SH-SY5Y (cell line): ENCODE results near the gene CD81.

Source experiments
- GATA2 ChIP-seq: IDR thresholded peaks from 2 replicates; pipeline ENCODE4 v1.6.1; 2011; ENCODE audit warnings: mild to moderate bottlenecking, low read depth, low read length
- GATA3 ChIP-seq: IDR thresholded peaks from 2 replicates; pipeline ENCODE4 v1.6.1; 2011; ENCODE audit warnings: low read depth, mild to moderate bottlenecking, low read length, moderate library complexity

DNA sequence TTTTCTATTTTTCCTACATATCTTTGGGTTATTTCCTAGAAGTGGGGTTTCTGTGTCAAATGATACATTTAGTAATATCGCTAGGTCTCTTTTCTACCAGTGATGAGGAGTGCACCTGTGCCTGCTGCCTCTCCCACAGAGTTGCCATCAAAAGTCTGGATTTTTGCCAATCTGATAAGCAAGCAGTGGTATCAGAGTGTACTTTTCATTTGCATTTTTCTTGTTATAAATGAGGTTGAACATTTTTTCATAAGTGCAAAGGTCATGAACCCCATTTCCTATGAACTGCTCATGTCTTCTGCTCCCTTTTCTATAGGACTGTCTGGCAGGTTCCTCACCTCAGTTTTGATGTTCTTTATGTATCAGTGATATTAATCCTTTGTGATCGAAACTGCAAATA is 65.5 kb downstream of the CD81 start:
- TF ChIP-seq GATA2, result peak; percentile 69
- TF ChIP-seq GATA3, result no peak
